GM10847 (cell line): ENCODE measurements around the gene USP22.

Experiments used
- POLR2A ChIP-seq: IDR thresholded peaks from 2 replicates; pipeline ENCODE4 v1.6.1; 2011; ENCODE audit not compliant: insufficient read length; ENCODE audit errors: extremely low read depth

The USP22 gene

GRCh38 chr17:21034340-21035235 lies 8.2 kb downstream of the USP22 start:
- TF ChIP-seq POLR2A: no peak

- TF ChIP-seq POLR2A: no peak
These were observed 9.5 kb downstream of the USP22 start for GRCh38 chr17:21033350-21033749.

- TF ChIP-seq POLR2A: no peak
These were observed 10.9 kb downstream of the USP22 start for GRCh38 chr17:21031756-21032396.

GRCh38 chr17:21030375-21030774 lies 12.4 kb downstream of the USP22 start:
- TF ChIP-seq POLR2A: no peak

GRCh38 chr17:21029515-21029914 lies 13.3 kb downstream of the USP22 start:
- no peak for TF ChIP-seq POLR2A

GRCh38 chr17:21029036-21029435 lies 13.8 kb downstream of the USP22 start:
- TF ChIP-seq POLR2A: no peak

- no peak for TF ChIP-seq POLR2A
These were observed 14.6 kb downstream of the USP22 start for GRCh38 chr17:21028192-21028591.

- no peak for TF ChIP-seq POLR2A
These were observed 15.8 kb downstream of the USP22 start for GRCh38 chr17:21027031-21027430.

GRCh38 chr17:21025451-21025850 lies 17.4 kb downstream of the USP22 start:
- TF ChIP-seq POLR2A: no peak

GRCh38 chr17:21024024-21024423 lies 18.8 kb downstream of the USP22 start:
- no peak for TF ChIP-seq POLR2A

- no peak for TF ChIP-seq POLR2A
These were observed 21.5 kb downstream of the USP22 start for GRCh38 chr17:21021208-21021803.

- no peak for TF ChIP-seq POLR2A
These were observed 22.2 kb downstream of the USP22 start for GRCh38 chr17:21020622-21021021.

- TF ChIP-seq POLR2A: no peak
These were observed 22.7 kb downstream of the USP22 start for GRCh38 chr17:21019976-21020586.

GRCh38 chr17:21018894-21019293 lies 23.9 kb downstream of the USP22 start:
- no peak for TF ChIP-seq POLR2A

GRCh38 chr17:21017861-21018260 lies 24.9 kb downstream of the USP22 start:
- TF ChIP-seq POLR2A: no peak

GRCh38 chr17:21017256-21017655 lies 25.6 kb downstream of the USP22 start:
- TF ChIP-seq POLR2A: no peak
